Effector memory CD4-positive, alpha-beta T cell (primary cell): Measurements from ENCODE around the gene SOX18.

ENCODE experiments used
- DNase-seq, 3 donors: peaks; one replicate each; pipeline ENCODE4 v3.0.0-alpha.2; 2020
- H3K27ac ChIP-seq: 2 replicates; pipeline ENCODE4 v1.7.0; 2013; ENCODE audit warnings: mild to moderate bottlenecking, low read length, moderate library complexity; ENCODE audit not compliant: insufficient read depth, poor library complexity, severe bottlenecking
- H3K27me3 ChIP-seq: replicated peaks from 2 replicates; pipeline ENCODE4 v1.7.0; 2013; ENCODE audit warnings: mild to moderate bottlenecking, low read length; ENCODE audit not compliant: insufficient read depth, control insufficient read depth, poor library complexity, severe bottlenecking
- H3K36me3 ChIP-seq: 2 replicates; pipeline ENCODE4 v1.7.0; 2013; ENCODE audit warnings: mild to moderate bottlenecking, low read length, moderate library complexity; ENCODE audit not compliant: control insufficient read depth, insufficient read depth
- H3K4me1 ChIP-seq: 2 replicates; pipeline ENCODE4 v1.7.0; 2013; ENCODE audit warnings: low read length, mild to moderate bottlenecking; ENCODE audit not compliant: control insufficient read depth, insufficient read depth, poor library complexity, severe bottlenecking
- H3K4me3 ChIP-seq: 2 replicates; pipeline ENCODE4 v1.7.0; 2013; ENCODE audit warnings: low read length, low read depth, mild to moderate bottlenecking; ENCODE audit not compliant: insufficient read depth, poor library complexity, severe bottlenecking
- H3K9me3 ChIP-seq: 2 replicates; pipeline ENCODE4 v1.7.0; 2013; ENCODE audit warnings: mild to moderate bottlenecking, low read length, moderate library complexity; ENCODE audit not compliant: control insufficient read depth
- total RNA-seq, 3 donors: gene quantifications; one replicate each; lab custom pipeline; 2026; lab: John Stamatoyannopoulos, UW

The SOX18 gene
- total RNA-seq, result 0 reads per million in 3 donors

DNA sequence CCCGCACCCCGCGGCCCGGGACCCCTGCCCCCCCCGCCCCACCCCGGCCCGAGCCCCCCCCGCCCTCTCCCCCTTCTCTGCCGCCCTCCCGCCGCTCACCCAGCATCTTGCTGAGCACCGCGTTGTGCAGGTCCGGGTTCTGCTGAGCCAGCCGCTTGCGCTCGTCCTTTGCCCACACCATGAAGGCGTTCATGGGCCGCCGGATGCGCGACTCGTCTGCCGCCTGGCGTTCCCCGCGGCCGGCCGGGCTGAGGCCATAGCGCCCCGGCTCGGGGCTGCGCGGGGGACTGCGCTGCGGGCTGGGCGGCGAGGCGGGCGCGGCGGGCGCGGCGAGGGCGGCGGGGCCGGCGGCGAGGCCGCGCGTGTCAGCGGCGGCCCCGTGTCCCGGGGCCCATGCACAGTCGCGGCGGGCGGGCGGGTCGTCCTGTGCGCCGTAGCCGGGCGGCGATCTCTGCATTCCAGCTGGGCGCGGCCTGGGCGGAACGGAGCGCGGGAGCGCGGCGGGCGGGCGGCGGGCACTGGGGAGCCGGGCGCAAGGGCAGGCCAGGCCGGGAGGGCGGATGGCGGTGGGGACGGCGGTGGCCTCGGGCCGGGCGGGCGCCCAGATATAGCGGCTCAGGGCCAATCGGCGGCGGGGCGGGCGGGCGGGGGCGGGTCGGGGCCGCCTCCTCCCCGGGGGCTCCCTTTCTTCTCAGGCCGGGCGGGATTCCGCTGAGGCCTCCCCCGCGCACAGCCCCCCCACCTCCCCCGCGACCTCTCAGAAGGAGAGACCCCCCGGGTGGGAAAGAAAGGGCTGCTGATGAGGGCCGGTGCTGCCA lies at the start of gene SOX18:
Gene SOX18 (minus strand): TSS at position 580 of the 818 bp plus-strand sequence. CDS start 123 bp downstream, at position 457.
- Histone ChIP-seq H3K4me1 (peaks cover 16% of the 10 kb centered on the region), H3K27me3 (peaks cover 41% of the 10 kb centered on the region), H3K9me3 (no peaks in the 10 kb centered on the region), H3K36me3 (no peaks in the 10 kb centered on the region), H3K27ac (no peak within 1 kb of the TSS), H3K4me3 (no peak within 1 kb of the TSS)
- no peak for DNase-seq

DNA sequence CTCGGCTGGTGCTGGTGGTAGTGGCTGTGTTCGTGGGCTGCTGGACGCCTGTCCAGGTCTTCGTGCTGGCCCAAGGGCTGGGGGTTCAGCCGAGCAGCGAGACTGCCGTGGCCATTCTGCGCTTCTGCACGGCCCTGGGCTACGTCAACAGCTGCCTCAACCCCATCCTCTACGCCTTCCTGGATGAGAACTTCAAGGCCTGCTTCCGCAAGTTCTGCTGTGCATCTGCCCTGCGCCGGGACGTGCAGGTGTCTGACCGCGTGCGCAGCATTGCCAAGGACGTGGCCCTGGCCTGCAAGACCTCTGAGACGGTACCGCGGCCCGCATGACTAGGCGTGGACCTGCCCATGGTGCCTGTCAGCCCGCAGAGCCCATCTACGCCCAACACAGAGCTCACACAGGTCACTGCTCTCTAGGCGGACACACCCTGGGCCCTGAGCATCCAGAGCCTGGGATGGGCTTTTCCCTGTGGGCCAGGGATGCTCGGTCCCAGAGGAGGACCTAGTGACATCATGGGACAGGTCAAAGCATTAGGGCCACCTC lies 49.1 kb upstream of the SOX18 start:
- H3K4me3 ChIP-seq, result no peak overlapping the region
- H3K4me1 ChIP-seq, result peaks cover 8% of the 10 kb centered on the region
- H3K27me3 ChIP-seq, result peaks cover 13% of the 10 kb centered on the region
- DNase-seq, result no peak
- H3K9me3 ChIP-seq, result no peaks in the 10 kb centered on the region
- H3K27ac ChIP-seq, result no peak overlapping the region
- H3K36me3 ChIP-seq, result no peaks in the 10 kb centered on the region

DNA sequence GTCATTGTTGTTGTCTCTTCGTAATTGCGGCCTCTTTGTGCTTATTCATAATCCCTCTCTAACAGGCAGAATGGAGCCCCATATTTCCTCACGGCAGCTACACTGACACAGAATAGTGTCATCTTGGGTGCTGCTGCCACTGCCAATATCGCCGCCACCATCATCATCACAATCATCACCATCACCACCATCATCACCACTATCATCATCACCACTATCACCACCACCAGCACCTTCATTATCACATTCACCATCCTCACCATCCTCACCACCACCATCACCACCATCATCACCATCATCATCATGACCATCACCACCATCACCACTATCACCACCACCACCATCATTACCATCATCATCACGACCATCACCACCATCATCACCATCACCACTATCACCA lies 47.1 kb upstream of the SOX18 start:
- no peaks in the 10 kb centered on the region for H3K9me3 ChIP-seq
- no peaks in the 10 kb centered on the region for H3K36me3 ChIP-seq
- no peak for DNase-seq
- H3K27ac ChIP-seq, result no peak overlapping the region
- no peak overlapping the region for H3K4me3 ChIP-seq
- no peaks in the 10 kb centered on the region for H3K4me1 ChIP-seq
- peaks cover 2% of the 10 kb centered on the region for H3K27me3 ChIP-seq

DNA sequence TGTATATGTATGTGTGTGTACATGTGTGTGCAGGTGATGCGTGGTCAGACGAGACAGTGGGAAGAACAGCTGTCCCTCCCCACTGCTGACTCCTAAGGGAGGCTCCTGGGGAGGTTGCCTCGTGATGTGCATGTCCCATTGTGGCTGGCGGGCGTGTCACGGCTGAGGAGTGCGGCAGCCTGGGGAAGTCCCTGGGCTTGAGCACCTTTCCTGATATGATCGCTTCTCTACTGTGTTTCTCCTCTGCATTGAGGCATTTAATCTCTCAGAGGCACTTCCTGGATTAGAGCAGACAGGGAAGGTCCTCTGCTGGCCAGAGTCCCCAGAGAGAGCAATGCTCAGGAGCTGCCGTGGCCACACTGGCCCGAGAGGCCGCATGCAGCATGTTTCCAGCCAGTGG lies 46.5 kb upstream of the SOX18 start:
- Histone ChIP-seq H3K27me3 (no peaks in the 10 kb centered on the region), H3K4me1 (no peaks in the 10 kb centered on the region), H3K36me3 (no peaks in the 10 kb centered on the region), H3K9me3 (no peaks in the 10 kb centered on the region), H3K27ac (no peak overlapping the region), H3K4me3 (no peak overlapping the region)
- DNase-seq, result no peak

DNA sequence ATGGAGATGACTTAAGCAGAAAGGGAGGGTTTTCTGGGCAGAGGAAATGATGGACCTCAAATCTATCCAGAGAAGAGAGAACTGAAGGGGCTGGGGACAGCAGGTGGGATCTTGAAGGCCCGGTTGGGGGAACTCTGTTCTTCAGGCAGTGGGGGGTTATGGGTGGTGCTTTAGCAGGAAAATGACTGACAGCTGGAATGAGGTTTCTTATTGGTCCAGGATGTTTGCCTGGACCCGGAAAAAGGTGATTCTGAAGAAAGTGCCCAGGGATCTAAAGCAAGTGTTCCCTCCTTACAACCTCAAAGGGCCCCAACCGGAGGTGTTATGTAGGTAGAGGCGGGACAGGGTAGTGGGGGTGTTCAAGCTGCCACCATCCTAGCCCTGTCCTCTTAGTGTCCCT lies 46.0 kb upstream of the SOX18 start:
- H3K27me3 ChIP-seq, result no peaks in the 10 kb centered on the region
- no peaks in the 10 kb centered on the region for H3K36me3 ChIP-seq
- H3K4me1 ChIP-seq, result no peaks in the 10 kb centered on the region
- no peaks in the 10 kb centered on the region for H3K9me3 ChIP-seq
- no peak for DNase-seq
- no peak overlapping the region for H3K4me3 ChIP-seq
- no peak overlapping the region for H3K27ac ChIP-seq

DNA sequence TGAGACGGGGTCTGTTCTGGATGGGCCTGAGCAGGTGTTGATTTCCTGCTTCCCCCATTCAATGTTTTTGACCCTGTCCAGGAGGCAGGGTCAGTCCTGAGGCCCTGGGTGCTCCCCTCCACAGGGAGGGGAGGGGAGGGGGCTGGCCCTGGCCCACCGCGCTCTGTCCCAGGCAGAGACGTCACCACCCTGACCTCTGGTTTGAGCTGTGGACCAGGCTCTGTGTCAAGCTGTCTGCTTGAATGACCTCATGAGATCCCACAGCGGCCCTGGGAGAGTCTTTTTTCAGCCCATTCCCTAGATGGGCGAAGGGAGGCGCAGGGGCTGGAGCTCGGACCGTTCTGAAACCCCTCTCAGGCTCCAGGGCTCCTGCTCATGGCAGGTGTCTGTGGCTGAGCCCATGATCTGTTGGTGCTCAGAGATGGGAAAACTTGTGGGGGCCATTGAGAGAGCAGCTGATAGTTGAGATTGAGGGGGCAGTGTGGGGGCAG lies 43.6 kb upstream of the SOX18 start:
- H3K27me3 ChIP-seq, result no peaks in the 10 kb centered on the region
- H3K4me1 ChIP-seq, result no peaks in the 10 kb centered on the region
- no peaks in the 10 kb centered on the region for H3K36me3 ChIP-seq
- H3K27ac ChIP-seq, result no peak overlapping the region
- H3K4me3 ChIP-seq, result no peak overlapping the region
- DNase-seq, result no peak
- H3K9me3 ChIP-seq, result no peaks in the 10 kb centered on the region

DNA sequence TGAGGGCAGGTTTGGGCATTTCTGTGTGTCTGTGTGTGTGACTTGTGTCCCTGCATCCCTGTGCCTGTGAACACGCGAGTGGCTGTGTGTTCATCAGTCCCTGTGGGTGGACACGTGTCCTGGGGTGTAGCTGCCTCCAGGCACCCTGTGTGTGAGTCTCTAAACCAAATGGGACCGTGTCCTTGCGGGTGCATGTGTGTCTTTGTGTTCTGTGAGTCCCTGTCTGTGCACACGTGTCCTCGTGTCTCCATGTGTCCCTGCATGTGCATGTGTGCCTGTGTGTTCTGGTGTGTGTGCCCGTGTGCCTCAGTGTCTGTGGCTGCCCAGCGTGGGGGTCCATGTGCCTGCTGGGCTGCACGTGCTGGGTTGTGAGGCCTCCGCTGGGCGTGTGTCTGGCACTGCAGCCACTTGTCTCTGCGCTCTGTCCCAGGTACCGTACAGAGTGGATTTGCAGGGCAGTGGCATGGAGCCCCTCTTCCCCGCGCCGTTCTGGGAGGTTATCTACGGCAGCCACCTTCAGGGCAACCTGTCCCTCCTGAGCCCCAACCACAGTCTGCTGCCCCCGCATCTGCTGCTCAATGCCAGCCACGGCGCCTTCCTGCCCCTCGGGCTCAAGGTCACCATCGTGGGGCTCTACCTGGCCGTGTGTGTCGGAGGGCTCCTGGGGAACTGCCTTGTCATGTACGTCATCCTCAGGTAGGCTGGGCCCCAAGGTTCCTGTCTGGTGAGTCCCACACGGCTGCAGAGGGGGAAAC lies 43.0 kb upstream of the SOX18 start:
- H3K27me3 ChIP-seq, result no peaks in the 10 kb centered on the region
- peaks cover 5% of the 10 kb centered on the region for H3K9me3 ChIP-seq
- H3K4me1 ChIP-seq, result no peaks in the 10 kb centered on the region
- DNase-seq, result no peak
- no peak overlapping the region for H3K4me3 ChIP-seq
- H3K27ac ChIP-seq, result no peak overlapping the region
- no peaks in the 10 kb centered on the region for H3K36me3 ChIP-seq

DNA sequence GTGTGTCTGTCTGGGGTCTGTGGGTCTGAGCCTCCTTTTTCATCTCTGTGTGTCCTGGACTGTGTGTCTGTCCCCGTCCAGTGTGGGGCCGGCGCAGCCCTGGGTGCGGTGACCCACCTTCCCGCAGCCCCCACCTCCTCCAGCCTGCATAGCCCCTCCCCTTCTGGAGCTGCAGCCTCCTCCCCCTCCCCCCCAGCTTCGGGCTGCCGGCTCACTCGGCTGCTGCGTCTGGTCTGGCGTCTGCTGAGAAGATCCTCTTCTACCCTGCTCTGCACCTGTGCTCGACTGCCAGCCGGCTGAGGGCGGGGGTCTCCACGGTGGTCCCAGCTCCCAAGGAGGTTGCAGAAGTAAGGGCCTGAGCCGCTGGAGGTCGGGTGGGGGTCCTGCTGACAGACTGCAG lies 42.3 kb upstream of the SOX18 start:
- Histone ChIP-seq H3K27ac (no peak overlapping the region), H3K4me3 (no peak overlapping the region), H3K27me3 (no peaks in the 10 kb centered on the region), H3K4me1 (no peaks in the 10 kb centered on the region), H3K9me3 (peaks cover 5% of the 10 kb centered on the region), H3K36me3 (no peaks in the 10 kb centered on the region)
- DNase-seq, result no peak

DNA sequence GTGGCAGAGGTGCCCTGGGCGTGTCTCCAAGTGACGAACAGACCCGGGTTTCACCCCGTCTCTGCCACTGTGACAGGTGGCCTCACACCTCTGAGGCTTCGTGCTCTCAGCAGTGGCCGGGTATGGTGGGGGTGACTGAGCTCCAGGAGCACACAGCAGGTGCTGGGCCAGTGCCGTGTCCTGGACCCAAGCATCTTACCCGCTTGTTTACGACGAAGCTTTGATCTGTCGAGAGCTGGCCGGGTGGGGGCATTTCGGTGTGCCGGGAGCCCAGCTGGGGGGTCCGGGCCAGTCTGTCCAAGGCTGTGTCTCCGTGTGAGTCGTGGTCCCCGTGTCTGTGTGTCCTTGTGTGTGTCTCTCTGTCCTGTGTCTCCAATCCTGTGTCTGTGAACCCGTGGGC lies 41.9 kb upstream of the SOX18 start:
- no peaks in the 10 kb centered on the region for H3K27me3 ChIP-seq
- peaks cover 5% of the 10 kb centered on the region for H3K9me3 ChIP-seq
- no peaks in the 10 kb centered on the region for H3K36me3 ChIP-seq
- H3K4me3 ChIP-seq, result no peak overlapping the region
- DNase-seq, result no peak
- no peaks in the 10 kb centered on the region for H3K4me1 ChIP-seq
- no peak overlapping the region for H3K27ac ChIP-seq

DNA sequence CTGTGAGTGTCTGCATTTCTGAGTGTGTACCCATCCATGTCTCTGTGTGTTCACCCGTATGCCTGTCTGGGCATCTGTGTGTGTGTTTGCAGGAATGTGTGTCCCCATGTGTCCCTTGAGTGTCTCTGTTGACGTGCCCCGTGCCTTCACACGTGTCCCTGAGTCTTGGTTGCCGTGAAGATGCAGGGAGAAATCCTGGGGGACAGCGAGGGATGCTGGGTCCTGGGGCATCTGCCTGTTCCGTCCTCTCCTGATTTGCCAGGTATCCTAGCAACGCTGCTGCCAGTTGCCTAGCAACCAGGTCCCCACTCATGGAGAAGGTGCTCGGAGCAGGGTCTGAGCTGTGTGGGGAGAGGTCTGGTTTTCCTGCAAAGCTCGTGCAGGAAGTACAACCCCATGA lies 40.7 kb upstream of the SOX18 start:
- no peak for DNase-seq
- Histone ChIP-seq H3K9me3 (peaks cover 5% of the 10 kb centered on the region), H3K27ac (no peak overlapping the region), H3K4me1 (no peaks in the 10 kb centered on the region), H3K4me3 (no peak overlapping the region), H3K27me3 (no peaks in the 10 kb centered on the region), H3K36me3 (no peaks in the 10 kb centered on the region)
